Endothelial cell of umbilical vein (primary cell): ENCODE measurements around the gene P4HA3. TPM values are rescaled to one million over a fixed set of nuclear protein-coding genes. Genes with fewer than 3 reads are reported as not detected.

Experiments used
- BruUV-seq: library from RNA; stranded (reverse); fragments of 400-500 nt; replicated peaks from 2 replicates; lab custom pipeline; 2021; lab: Mats Ljungman, UMichigan
- CTCF ChIA-PET: fragments of 300-600, 350-600 bp; sonication (Branson Sonifier 250); formaldehyde crosslinking; loops from one replicate; lab custom pipeline; 2021; ENCODE audit warnings: antibody characterized with exemption, inconsistent platforms; lab: Charles Lee
- POLR2A ChIA-PET: fragments of 300-600, 350-600 bp; sonication (Branson Sonifier 250); formaldehyde crosslinking; loops from one replicate; lab custom pipeline; 2021; ENCODE audit warnings: antibody characterized with exemption, inconsistent platforms; lab: Charles Lee
- DNase-seq: peaks from one replicate; pipeline ENCODE4 v3.0.0-alpha.2; 2011; ENCODE audit warnings: low read depth, low spot score
- FAIRE-seq: peaks from 2 replicates; lab custom pipeline; 2011; peaks lifted over from hg19 to GRCh38; lab: Jason Lieb, UNC
- H2AFZ ChIP-seq: 2 replicates; pipeline ENCODE4 v1.6.0; 2012; ENCODE audit warnings: low read depth, low read length, control low read depth, inconsistent platforms
- H3K27ac ChIP-seq: 2 replicates; pipeline ENCODE4 v1.5.1; 2011; ENCODE audit warnings: low read depth, mild to moderate bottlenecking, control low read depth, low read length, moderate library complexity; ENCODE audit not compliant: insufficient read depth
- H3K27me3 ChIP-seq, 2 experiments: 2 replicates each; pipeline versions ENCODE4 v1.6.0 to v1.6.1; 2011; ENCODE audit warnings: low read length in 2 of 2, mixed read lengths in 1 of 2; ENCODE audit not compliant: control insufficient read depth in 2 of 2, insufficient read depth in 2 of 2
- H3K36me3 ChIP-seq, 2 experiments: 2 replicates in 1 of 2; 3 replicates in 1 of 2; pipeline ENCODE4 v1.5.1; 2011; ENCODE audit warnings: low read length in 2 of 2, mild to moderate bottlenecking in 1 of 2, moderate library complexity in 1 of 2; ENCODE audit not compliant: control insufficient read depth in 2 of 2, insufficient read depth in 2 of 2; ENCODE audit errors: extremely low read depth in 1 of 2
- H3K4me1 ChIP-seq: 3 replicates; pipeline ENCODE4 v1.5.1; 2011; ENCODE audit warnings: mild to moderate bottlenecking, low read length; ENCODE audit not compliant: control insufficient read depth, insufficient read depth; ENCODE audit errors: extremely low read depth
- H3K4me2 ChIP-seq: 2 replicates; pipeline ENCODE4 v1.6.1; 2011; ENCODE audit warnings: low read length, control low read depth, mixed read lengths; ENCODE audit not compliant: insufficient read depth
- H3K4me3 ChIP-seq, 3 experiments: fragments of 200-600 bp in 1 of 3; sonication (generic), shearing (Covaris generic) in 1 of 3; replicated peaks in 1 of 3; 2 replicates each; pipeline ENCODE4 v1.5.1; 2011 to 2016; ENCODE audit warnings: control low read depth in 3 of 3, low read length in 3 of 3, mild to moderate bottlenecking in 2 of 3, inconsistent platforms in 1 of 3, low read depth in 1 of 3, moderate library complexity in 1 of 3; ENCODE audit not compliant: insufficient read depth in 1 of 3
- H3K79me2 ChIP-seq: 2 replicates; pipeline ENCODE4 v1.6.0; 2012; ENCODE audit warnings: low read length, inconsistent platforms; ENCODE audit not compliant: control insufficient read depth, insufficient read depth
- H3K9ac ChIP-seq: replicated peaks from 2 replicates; pipeline ENCODE3; 2011; ENCODE audit warnings: low read length, control low read depth; ENCODE audit not compliant: insufficient read depth; ENCODE audit errors: extremely low read depth
- H3K9me1 ChIP-seq: replicated peaks from 3 replicates; pipeline ENCODE4 v1.6.0; 2011; ENCODE audit warnings: mild to moderate bottlenecking, low read length; ENCODE audit not compliant: control insufficient read depth, insufficient read depth; ENCODE audit errors: extremely low read depth
- H3K9me3 ChIP-seq: replicated peaks from 2 replicates; pipeline ENCODE4 v1.5.1; 2012; ENCODE audit warnings: low read length, inconsistent platforms; ENCODE audit not compliant: control insufficient read depth, insufficient read depth
- H4K20me1 ChIP-seq: replicated peaks from 2 replicates; pipeline ENCODE3; 2011; ENCODE audit warnings: mild to moderate bottlenecking, low read length; ENCODE audit not compliant: control insufficient read depth, insufficient read depth; ENCODE audit errors: extremely low read depth
- CTCF ChIP-seq, 2 donors: IDR thresholded peaks; 1 replicate in 1 of 2; 2 replicates in 1 of 2; pipeline ENCODE4 v1.5.1; 2011; ENCODE audit warnings: low read length in 2 of 2, mild to moderate bottlenecking in 2 of 2, moderate library complexity in 2 of 2, control low read depth in 1 of 2, inconsistent platforms in 1 of 2, low read depth in 1 of 2; ENCODE audit not compliant: insufficient read depth in 1 of 2; ENCODE audit errors: extremely low read depth in 1 of 2
- EZH2 ChIP-seq: IDR thresholded peaks from 2 replicates; pipeline ENCODE4 v1.6.1; 2012; ENCODE audit warnings: borderline replicate concordance, low read depth, mild to moderate bottlenecking, moderate library complexity, low read length, inconsistent platforms; ENCODE audit not compliant: severe bottlenecking
- FOS ChIP-seq: IDR thresholded peaks from 2 replicates; pipeline ENCODE4 v1.6.1; 2011; ENCODE audit warnings: mild to moderate bottlenecking, low read length, moderate library complexity, borderline replicate concordance; ENCODE audit not compliant: insufficient read depth
- GATA2 ChIP-seq: IDR thresholded peaks from 2 replicates; pipeline ENCODE4 v1.7.0; 2011; ENCODE audit warnings: low read depth, mild to moderate bottlenecking, moderate library complexity, mixed read lengths, low read length; ENCODE audit not compliant: insufficient read length, insufficient read depth
- JUN ChIP-seq: IDR thresholded peaks from 2 replicates; pipeline ENCODE4 v1.6.1; 2011; ENCODE audit warnings: borderline replicate concordance, low read depth; ENCODE audit not compliant: insufficient read length, insufficient read depth
- MAX ChIP-seq: IDR thresholded peaks from 2 replicates; pipeline ENCODE4 v1.6.1; 2011; ENCODE audit not compliant: insufficient read depth, insufficient read length
- MYC ChIP-seq: IDR thresholded peaks from one replicate; pipeline ENCODE4 v1.6.1; 2011; ENCODE audit warnings: mild to moderate bottlenecking, low read depth, low read length
- POLR2A ChIP-seq: IDR thresholded peaks from 2 replicates; pipeline ENCODE4 v1.6.1; 2012; ENCODE audit warnings: low read depth, mild to moderate bottlenecking, control low read depth, low read length
- POLR2AphosphoS5 ChIP-seq: IDR thresholded peaks from 2 replicates; pipeline ENCODE4 v1.6.1; 2012; ENCODE audit warnings: low read depth, mild to moderate bottlenecking, control low read depth, low read length, moderate library complexity; ENCODE audit not compliant: insufficient read depth
- dilution Hi-C: fragments of 300-500 bp; cut with MboI; formaldehyde crosslinking; loops from one replicate; pipeline ENCODE4 v1.15.0; 2019; ENCODE audit warnings: low sequenced_read_pairs; ENCODE audit not compliant: extremely low pct_ligation_motif_present
- intact Hi-C: fragments of 100-400 bp; cut with micrococcal nuclease; formaldehyde crosslinking; loops from one replicate; pipeline ENCODE4 v1.10.0; 2022
- polyA plus RNA-seq, 4 experiments: library from polyadenylated mRNA; depleted of rRNA in 3 of 4; stranded (reverse) in 3 of 4; unstranded in 1 of 4; fragments of >200 nt; gene quantifications; 2 replicates each; pipeline versions ENCODE4 v1.2.1 to v1.2.3, GENCODE V29; 2011 to 2012; ENCODE audit warnings: missing spikeins in 1 of 4
- total RNA-seq: library from RNA; stranded (reverse); gene quantifications from 2 replicates; pipeline ENCODE4 v1.2.3, GENCODE V29; 2021

Gene P4HA3
- total and polyA plus RNA-seq, 2 donors (not counting 3 experiments of a cell fraction or from before 2014, with no cell fraction given) = 26.9 to 40.0 TPM

GRCh38 chr11:74276581-74276980, 34.9 kb downstream of the P4HA3 start:
- no peak for DNase-seq
- FAIRE-seq = no peak
- Histone ChIP-seq H4K20me1 (no peaks in the 10 kb centered on the region), H3K9me1 (no peaks in the 10 kb centered on the region), H3K27ac (no peak overlapping the region), H3K9ac (no peak overlapping the region), H3K27me3 (no peaks in the 10 kb centered on the region), H3K4me2 (no peak overlapping the region), H3K9me3 (no peaks in the 10 kb centered on the region), H3K4me3 (no peak overlapping the region), H3K79me2 (no peaks in the 10 kb centered on the region), H3K4me1 (no peaks in the 10 kb centered on the region), H3K36me3 (peaks cover 0 to 5% of the 10 kb centered on the region in 2 experiments), H2AFZ (no peak overlapping the region)
- TF ChIP-seq POLR2AphosphoS5 (no peak), GATA2 (no peak), MAX (no peak), JUN (no peak), FOS (no peak), EZH2 (no peak), MYC (no peak), POLR2A (no peak), CTCF (IDR thresholded peaks at IDR 0.05; ENCODE audit: extremely low read depth in 1 of 2, insufficient read depth in 1 of 2, low read depth in 1 of 2, low read length in 2 of 2) (no peak)
- no TSS peak for BruUV-seq
- intact Hi-C loops = no loop called here
- ChIA-PET POLR2A (no interaction called here), CTCF (no interaction called here)
- dilution Hi-C loops = no loop called here
